HG03439 (cell line): Measurements from ENCODE around the gene GTF3C5.
"Not testable (repeated sequence)": the region's sequence is repeated elsewhere in the genome, so short reads cannot be mapped to it uniquely, and the experiment has no call there.

Experiments
- ATAC-seq: cut with Tn5 transposase; IDR thresholded peaks from one replicate; pipeline ENCODE4 v1.9.1; 2021; ENCODE audit warnings: mild to moderate bottlenecking, moderate library complexity; ENCODE audit not compliant: unreplicated experiment

Gene GTF3C5

GRCh38 chr9:133051966-133052539 is 21.3 kb downstream of the GTF3C5 start:
- ATAC-seq: no peak

GRCh38 chr9:133054194-133054890 is 23.5 kb downstream of the GTF3C5 start:
- ATAC-seq: no peak

GRCh38 chr9:133054966-133055365 is 24.2 kb downstream of the GTF3C5 start:
- ATAC-seq: no peak

GRCh38 chr9:133055788-133056420 is 25.1 kb downstream of the GTF3C5 start:
- ATAC-seq: no peak

- no peak for ATAC-seq
Observed at GRCh38 chr9:133056533-133056932, 25.7 kb downstream of the GTF3C5 start.

- ATAC-seq: no peak
Observed at GRCh38 chr9:133057006-133057405, 26.2 kb downstream of the GTF3C5 start.

- no peak for ATAC-seq
Observed at GRCh38 chr9:133057553-133057952, 26.8 kb downstream of the GTF3C5 start.

GRCh38 chr9:133058071-133058470 is 27.3 kb downstream of the GTF3C5 start:
- no peak for ATAC-seq

- ATAC-seq: no peak
Observed at GRCh38 chr9:133058550-133059320, 27.9 kb downstream of the GTF3C5 start.

- ATAC-seq: no peak
Observed at GRCh38 chr9:133059623-133060022, 28.8 kb downstream of the GTF3C5 start.

GRCh38 chr9:133060417-133060841 is 29.6 kb downstream of the GTF3C5 start:
- no peak for ATAC-seq

GRCh38 chr9:133061019-133061763 is 30.4 kb downstream of the GTF3C5 start:
- not testable (repeated sequence) for ATAC-seq

GRCh38 chr9:133061764-133062145 is 31.0 kb downstream of the GTF3C5 start, which contains the start of gene CEL:
Gene CEL (plus strand): TSS chr9:133061981. CDS start chr9:133062003, 22 bp downstream.
- ATAC-seq: not testable (repeated sequence)

- not testable (repeated sequence) for ATAC-seq
Observed at GRCh38 chr9:133062569-133062968, 31.8 kb downstream of the GTF3C5 start.

- no peak for ATAC-seq
Observed at GRCh38 chr9:133063159-133063499, 32.3 kb downstream of the GTF3C5 start.

GRCh38 chr9:133063500-133064231 is 32.9 kb downstream of the GTF3C5 start:
- no peak for ATAC-seq

GRCh38 chr9:133064241-133065069 is 33.7 kb downstream of the GTF3C5 start:
- no peak for ATAC-seq

GRCh38 chr9:133065070-133065388 is 34.2 kb downstream of the GTF3C5 start:
- no peak for ATAC-seq
